A673 (cell line): ENCODE data around the gene SSBP3. TPM values are rescaled to one million over a fixed set of nuclear protein-coding genes. Genes with fewer than 3 reads are reported as not detected.

Experiments
- BruUV-seq: library from RNA; stranded (reverse); fragments of 400-500 nt; replicated peaks from 2 replicates; lab custom pipeline; 2021; lab: Mats Ljungman, UMichigan
- CTCF ChIA-PET: fragments of 300-600 bp; sonication (Branson Sonifier 250); formaldehyde crosslinking; loops from one replicate; lab custom pipeline; 2022; ENCODE audit warnings: antibody characterized with exemption; lab: Charles Lee
- POLR2A ChIA-PET: fragments of 300-600 bp; sonication (Branson Sonifier 250); formaldehyde crosslinking; loops from one replicate; lab custom pipeline; 2022; ENCODE audit warnings: antibody characterized with exemption; ENCODE audit not compliant: low non-redundant PET; lab: Charles Lee
- DNase-seq: peaks from one replicate; pipeline ENCODE4 v3.0.0-alpha.2; 2015; ENCODE audit warnings: low spot score
- H3K27ac ChIP-seq: fragments of 200-600 bp; sonication (generic); 2 replicates; pipeline ENCODE4 v1.5.1; 2016; ENCODE audit warnings: mixed run types, low read depth, mild to moderate bottlenecking, mixed read lengths, antibody characterized with exemption, low read length; ENCODE audit not compliant: poor library complexity, severe bottlenecking
- H3K27me3 ChIP-seq: fragments of 200-600 bp; sonication (generic); replicated peaks from 2 replicates; pipeline ENCODE4 v1.6.1; 2017; ENCODE audit warnings: mixed run types, low read depth, mild to moderate bottlenecking, mixed read lengths, antibody characterized with exemption, low read length; ENCODE audit not compliant: insufficient read depth, poor library complexity
- H3K36me3 ChIP-seq: fragments of 200-600 bp; sonication (generic); 2 replicates; pipeline ENCODE4 v1.6.1; 2016; ENCODE audit warnings: mixed run types, mild to moderate bottlenecking, mixed read lengths, antibody characterized with exemption, low read length; ENCODE audit not compliant: insufficient read depth, poor library complexity, severe bottlenecking
- H3K4me1 ChIP-seq: fragments of 200-600 bp; sonication (generic); 2 replicates; pipeline ENCODE4 v1.6.1; 2017; ENCODE audit warnings: mixed run types, mild to moderate bottlenecking, mixed read lengths, antibody characterized with exemption, low read length; ENCODE audit not compliant: insufficient read depth, poor library complexity, severe bottlenecking
- H3K4me3 ChIP-seq: fragments of 200-600 bp; sonication (generic); 2 replicates; pipeline ENCODE4 v1.5.1; 2016; ENCODE audit warnings: low read depth, mixed run types, mild to moderate bottlenecking, mixed read lengths, low read length; ENCODE audit not compliant: poor library complexity, severe bottlenecking
- H3K9me3 ChIP-seq: fragments of 200-600 bp; sonication (generic); 2 replicates; pipeline ENCODE4 v1.6.1; 2016; ENCODE audit warnings: mixed run types, low read depth, mild to moderate bottlenecking, mixed read lengths, antibody characterized with exemption, low read length; ENCODE audit not compliant: poor library complexity, severe bottlenecking
- CTCF ChIP-seq: fragments of 300-800, 200-600 bp; sonication (generic); conservative IDR thresholded peaks from 2 replicates; pipeline ENCODE4 v1.5.1; 2017; ENCODE audit warnings: low read depth, mild to moderate bottlenecking, antibody characterized with exemption, low read length, moderate library complexity, mixed read lengths
- EZH2 ChIP-seq: fragments of 200-600 bp; sonication (generic); IDR thresholded peaks from 2 replicates; pipeline ENCODE4 v1.6.1; 2017; ENCODE audit warnings: borderline replicate concordance, low read depth, mild to moderate bottlenecking, mixed read lengths, antibody characterized with exemption, low read length; ENCODE audit not compliant: poor library complexity, severe bottlenecking
- intact Hi-C: fragments of 100-400 bp; cut with micrococcal nuclease; formaldehyde crosslinking; loops from one replicate; pipeline ENCODE4 v1.10.0; 2022; ENCODE audit not compliant: unreplicated experiment
- total RNA-seq: library from RNA; stranded (reverse); gene quantifications from 2 replicates; pipeline ENCODE4 v1.2.3, GENCODE V29; 2021

SSBP3 gene
- total RNA-seq, 1 experiment from 2014 or later: 43.0 TPM

DNA sequence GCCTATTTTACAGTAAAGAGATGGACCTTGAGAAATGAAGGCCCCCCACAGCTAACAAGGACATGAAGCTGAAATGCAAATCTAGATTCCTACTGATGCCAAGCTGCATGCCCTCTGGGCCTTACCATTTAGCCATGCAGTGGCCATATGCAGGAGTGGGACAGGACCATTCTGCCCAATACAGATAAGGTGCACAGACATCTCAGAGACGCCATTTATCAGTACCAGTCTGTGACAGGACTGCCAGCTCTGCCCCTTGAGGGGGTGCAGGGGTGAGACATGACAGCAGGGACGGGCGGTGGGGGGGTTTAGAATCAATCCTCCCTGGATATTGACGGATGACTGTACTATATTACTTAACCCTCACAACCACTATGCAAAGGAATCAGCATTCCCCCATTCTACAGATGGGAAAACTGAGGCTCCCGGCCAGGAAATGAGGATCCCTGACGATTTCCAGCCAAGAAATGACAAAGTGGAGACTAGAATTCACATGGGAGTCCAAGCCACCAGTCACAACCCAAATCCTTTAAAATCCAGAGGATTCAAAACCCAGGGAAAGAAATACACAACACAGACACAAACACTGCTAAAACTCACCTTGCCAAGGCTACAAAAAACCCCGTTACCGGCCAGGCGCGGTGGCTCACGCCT lies 10.8 kb downstream of the SSBP3 start:
- intact Hi-C loops: no loop called here
- no TSS peak for BruUV-seq

GRCh38 chr1:54394104-54394503 lies 12.1 kb downstream of the SSBP3 start:
- peaks cover 7% of the 10 kb centered on the region for H3K36me3 ChIP-seq

More for the DNA sequence above, 10.8 kb downstream of the SSBP3 start:
- H3K27me3 ChIP-seq: no peaks in the 10 kb centered on the region
- no peak overlapping the region for H3K4me3 ChIP-seq
- no peak overlapping the region for H3K27ac ChIP-seq
- CTCF ChIA-PET: no interaction called here
- no peaks in the 10 kb centered on the region for H3K9me3 ChIP-seq
- TF ChIP-seq CTCF: no peak
- no peak for TF ChIP-seq EZH2
- peaks cover 12% of the 10 kb centered on the region for H3K36me3 ChIP-seq
- no peak for DNase-seq
- POLR2A ChIA-PET: no interaction called here
- H3K4me1 ChIP-seq: no peaks in the 10 kb centered on the region

GRCh38 chr1:54392401-54392800 lies 13.8 kb downstream of the SSBP3 start:
- Histone ChIP-seq H3K27ac (no peak overlapping the region), H3K9me3 (no peaks in the 10 kb centered on the region), H3K36me3 (no peaks in the 10 kb centered on the region), H3K4me3 (no peak overlapping the region), H3K4me1 (no peaks in the 10 kb centered on the region), H3K27me3 (no peaks in the 10 kb centered on the region)
- CTCF ChIA-PET: no interaction called here
- intact Hi-C loops: no loop called here
- DNase-seq: no peak
- POLR2A ChIA-PET: no interaction called here
- BruUV-seq: no TSS peak
- TF ChIP-seq EZH2 (no peak), CTCF (no peak)

More at GRCh38 chr1:54394104-54394503, 12.1 kb downstream of the SSBP3 start:
- H3K27ac ChIP-seq: no peak overlapping the region
- no peak overlapping the region for H3K4me3 ChIP-seq
- DNase-seq: no peak
- no peaks in the 10 kb centered on the region for H3K9me3 ChIP-seq
- no peaks in the 10 kb centered on the region for H3K4me1 ChIP-seq
- no peak for TF ChIP-seq EZH2
- no peak for TF ChIP-seq CTCF
- H3K27me3 ChIP-seq: no peaks in the 10 kb centered on the region
- POLR2A ChIA-PET: no interaction called here
- no TSS peak for BruUV-seq
- CTCF ChIA-PET: interaction anchor here (0.6 kb wide), 1 partner anchor 402 kb away, joined by 4 read pairs; no protein-coding TSS in a partner anchor
- intact Hi-C loops: no loop called here
